Daoy (cell line): Measurements from ENCODE around the gene SLC18B1. TPM values are rescaled to one million over a fixed set of nuclear protein-coding genes. Genes with fewer than 3 reads are reported as not detected.

ENCODE experiments used
- DNase-seq: peaks from one replicate; pipeline ENCODE4 v3.0.0-alpha.2; 2015; ENCODE audit warnings: low read depth
- total RNA-seq: library from RNA; depleted of rRNA; stranded (reverse); fragments of >200 nt; shearing (Covaris generic); gene quantifications from 2 replicates; pipeline ENCODE4 v1.2.3, GENCODE V29; 2014; rRNA removed

Gene SLC18B1
- total RNA-seq, 1 experiment from 2014 or later, result 7.9 TPM

- DNase-seq, result no peak
These were observed 52.4 kb downstream of the SLC18B1 start for GRCh38 chr6:132746048-132746447.

GRCh38 chr6:132742495-132742894 is 55.9 kb downstream of the SLC18B1 start:
- DNase-seq, result no peak

GRCh38 chr6:132741281-132741680 is 57.2 kb downstream of the SLC18B1 start:
- DNase-seq, result no peak

GRCh38 chr6:132736239-132736638 is 62.2 kb downstream of the SLC18B1 start:
- no peak for DNase-seq

- no peak for DNase-seq
These were observed 63.7 kb downstream of the SLC18B1 start for GRCh38 chr6:132734694-132735236.

GRCh38 chr6:132733814-132734213 is 64.6 kb downstream of the SLC18B1 start:
- no peak for DNase-seq

GRCh38 chr6:132733283-132733682 is 65.2 kb downstream of the SLC18B1 start:
- DNase-seq, result no peak

GRCh38 chr6:132731086-132731485 is 67.4 kb downstream of the SLC18B1 start:
- DNase-seq, result no peak

- DNase-seq, result peak; percentile 21
These were observed 67.9 kb downstream of the SLC18B1 start for GRCh38 chr6:132730560-132730959.

GRCh38 chr6:132728616-132729015 is 69.8 kb downstream of the SLC18B1 start:
- DNase-seq, result no peak

GRCh38 chr6:132726608-132726975 is 71.8 kb downstream of the SLC18B1 start:
- DNase-seq, result no peak

- DNase-seq, result no peak
These were observed 72.4 kb downstream of the SLC18B1 start for GRCh38 chr6:132725947-132726607.

- DNase-seq, result no peak
These were observed 73.0 kb downstream of the SLC18B1 start for GRCh38 chr6:132725471-132725870.

- no peak for DNase-seq
These were observed 78.5 kb downstream of the SLC18B1 start for GRCh38 chr6:132719736-132720448.

Other genes starting within 250 kb of the SLC18B1 start
- not detected in 2 replicates for gene TAAR8, start 246.0 kb downstream of the SLC18B1 start, total RNA-seq
- gene TAAR6, start 228.3 kb downstream of the SLC18B1 start, total RNA-seq, result not detected in 2 replicates
- gene TAAR5, start 208.9 kb downstream of the SLC18B1 start, total RNA-seq, result not detected in 2 replicates
- gene TAAR2, start 174.4 kb downstream of the SLC18B1 start, total RNA-seq, result not detected in 2 replicates
- not detected in 2 replicates for gene TAAR1, start 139.5 kb downstream of the SLC18B1 start, total RNA-seq
- 0.23 TPM in 1 of 2 replicates, not detected in the other for gene VNN1, start 84.6 kb downstream of the SLC18B1 start, total RNA-seq
- 0.48 TPM in 1 of 2 replicates, not detected in the other for gene VNN2, start 40.7 kb downstream of the SLC18B1 start, total RNA-seq
- gene RPS12, start 15.9 kb upstream of the SLC18B1 start, total RNA-seq, result 1,785 and 2,372 TPM in 2 replicates